Caco-2 (cell line): ENCODE data around the gene SLX9. TPM values are rescaled to one million over a fixed set of nuclear protein-coding genes. Genes with fewer than 3 reads are reported as not detected.

Experiments
- BruUV-seq: library from RNA; stranded (reverse); fragments of 400-500 nt; replicated peaks from 2 replicates; lab custom pipeline; 2021; lab: Mats Ljungman, UMichigan
- CTCF ChIA-PET: fragments of 300-600 bp; sonication (Branson Sonifier 250); formaldehyde crosslinking; loops from one replicate; lab custom pipeline; 2022; ENCODE audit warnings: antibody characterized with exemption; lab: Charles Lee
- POLR2A ChIA-PET: fragments of 300-600 bp; sonication (Branson Sonifier 250); formaldehyde crosslinking; loops from one replicate; lab custom pipeline; 2022; ENCODE audit warnings: antibody characterized with exemption; lab: Charles Lee
- DNase-seq, 2 experiments: peaks; one replicate each; pipeline versions ENCODE4 v3.0.0 to v3.0.0-alpha.2; 2020 to 2022
- H3K27me3 ChIP-seq: replicated peaks from 2 replicates; pipeline ENCODE4 v1.6.0; 2011; ENCODE audit warnings: low read length; ENCODE audit not compliant: control insufficient read depth, insufficient read depth
- H3K36me3 ChIP-seq: 2 replicates; pipeline ENCODE4 v1.5.1; 2011; ENCODE audit warnings: low read length; ENCODE audit not compliant: control insufficient read depth, insufficient read depth
- H3K4me1 ChIP-seq: fragments of 250-450 bp; sonication (Bioruptor Pico); 2 replicates; pipeline ENCODE4 v1.5.1; 2020; ENCODE audit warnings: mild to moderate bottlenecking
- H3K4me3 ChIP-seq: 2 replicates; pipeline ENCODE4 v1.5.1; 2011; ENCODE audit warnings: low read depth, mild to moderate bottlenecking, control low read depth, low read length
- H3K9me3 ChIP-seq: fragments of 250-450 bp; sonication (Bioruptor Pico); 2 replicates; pipeline ENCODE4 v1.5.1; 2020; ENCODE audit warnings: mild to moderate bottlenecking, moderate library complexity
- H3K27ac Mint-ChIP-seq: one replicate; pipeline ENCODE4 v1.8.0; 2022; ENCODE audit warnings: mixed read lengths; ENCODE audit not compliant: unreplicated experiment
- H3K27me3 Mint-ChIP-seq: one replicate; pipeline ENCODE4 v1.8.0; 2022; ENCODE audit warnings: mixed read lengths; ENCODE audit not compliant: insufficient read depth, unreplicated experiment
- H3K36me3 Mint-ChIP-seq: one replicate; pipeline ENCODE4 v1.8.0; 2022; ENCODE audit warnings: mild to moderate bottlenecking, mixed read lengths; ENCODE audit not compliant: insufficient read depth, unreplicated experiment
- H3K4me1 Mint-ChIP-seq: one replicate; pipeline ENCODE4 v1.8.0; 2022; ENCODE audit warnings: low read depth, mixed read lengths; ENCODE audit not compliant: unreplicated experiment
- H3K4me3 Mint-ChIP-seq: one replicate; pipeline ENCODE4 v1.8.0; 2022; ENCODE audit warnings: mild to moderate bottlenecking, moderate library complexity, mixed read lengths; ENCODE audit not compliant: unreplicated experiment
- H3K9me3 Mint-ChIP-seq: one replicate; pipeline ENCODE4 v1.8.0; 2022; ENCODE audit warnings: mixed read lengths; ENCODE audit not compliant: unreplicated experiment
- intact Hi-C: fragments of 100-400 bp; cut with micrococcal nuclease; formaldehyde crosslinking; loops from one replicate; pipeline ENCODE4 v1.10.0; 2022; ENCODE audit not compliant: unreplicated experiment
- total RNA-seq: library from RNA; stranded (reverse); gene quantifications from 2 replicates; pipeline ENCODE4 v1.2.3, GENCODE V29; 2022
- TF ChIP-seq, protein P1 (sequence below), 2 experiments: fragments of 200-600 bp in 1 of 2; IDR thresholded peaks; 1 replicate in 1 of 2; 2 replicates in 1 of 2; pipeline versions ENCODE4 v1.5.1 to v1.8.0; 2011 to 2022; ENCODE audit warnings: antibody characterized with exemption in 1 of 2, control low read depth in 1 of 2, inconsistent platforms in 1 of 2, low read depth in 1 of 2, low read length in 1 of 2, mild to moderate bottlenecking in 1 of 2, moderate library complexity in 1 of 2; ENCODE audit not compliant: insufficient read depth in 1 of 2, severe bottlenecking in 1 of 2, unreplicated experiment in 1 of 2

SLX9 gene
- total RNA-seq, 1 experiment from 2014 or later: 62.1 TPM

DNA sequence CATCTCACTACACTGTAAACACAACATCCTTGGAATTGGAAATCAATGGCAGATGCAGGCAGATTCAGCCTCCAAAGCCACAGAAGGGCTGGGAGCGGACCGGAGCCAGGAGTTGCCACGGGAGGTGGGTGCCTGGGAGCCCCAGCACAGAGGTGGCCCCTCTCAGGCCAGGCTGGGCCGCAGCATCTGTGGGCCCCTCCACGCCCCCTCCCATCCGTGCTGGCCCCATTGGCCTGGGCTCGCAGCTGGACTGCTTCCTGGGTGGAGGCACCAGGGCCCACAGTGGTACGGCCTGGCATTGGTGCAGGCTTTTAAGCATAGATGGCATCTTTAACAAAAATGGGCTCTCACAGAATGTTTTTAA lies 64.2 kb downstream of the SLX9 start:
- H3K27me3 Mint-ChIP-seq: no peaks in the 10 kb centered on the region
- no peaks in the 10 kb centered on the region for H3K36me3 ChIP-seq
- no peaks in the 10 kb centered on the region for H3K4me1 ChIP-seq
- peaks cover 14% of the 10 kb centered on the region for H3K9me3 Mint-ChIP-seq
- TF ChIP-seq, protein P1, sequence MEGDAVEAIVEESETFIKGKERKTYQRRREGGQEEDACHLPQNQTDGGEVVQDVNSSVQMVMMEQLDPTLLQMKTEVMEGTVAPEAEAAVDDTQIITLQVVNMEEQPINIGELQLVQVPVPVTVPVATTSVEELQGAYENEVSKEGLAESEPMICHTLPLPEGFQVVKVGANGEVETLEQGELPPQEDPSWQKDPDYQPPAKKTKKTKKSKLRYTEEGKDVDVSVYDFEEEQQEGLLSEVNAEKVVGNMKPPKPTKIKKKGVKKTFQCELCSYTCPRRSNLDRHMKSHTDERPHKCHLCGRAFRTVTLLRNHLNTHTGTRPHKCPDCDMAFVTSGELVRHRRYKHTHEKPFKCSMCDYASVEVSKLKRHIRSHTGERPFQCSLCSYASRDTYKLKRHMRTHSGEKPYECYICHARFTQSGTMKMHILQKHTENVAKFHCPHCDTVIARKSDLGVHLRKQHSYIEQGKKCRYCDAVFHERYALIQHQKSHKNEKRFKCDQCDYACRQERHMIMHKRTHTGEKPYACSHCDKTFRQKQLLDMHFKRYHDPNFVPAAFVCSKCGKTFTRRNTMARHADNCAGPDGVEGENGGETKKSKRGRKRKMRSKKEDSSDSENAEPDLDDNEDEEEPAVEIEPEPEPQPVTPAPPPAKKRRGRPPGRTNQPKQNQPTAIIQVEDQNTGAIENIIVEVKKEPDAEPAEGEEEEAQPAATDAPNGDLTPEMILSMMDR (IDR thresholded peaks at IDR 0.05; ENCODE audit: insufficient read depth in 1 of 2, low read depth in 1 of 2, low read length in 1 of 2, severe bottlenecking in 1 of 2, unreplicated experiment in 1 of 2): no peak
- H3K27me3 ChIP-seq: no peaks in the 10 kb centered on the region
- H3K4me3 ChIP-seq: no peak overlapping the region
- no peaks in the 10 kb centered on the region for H3K36me3 Mint-ChIP-seq
- H3K4me3 Mint-ChIP-seq: no peak overlapping the region
- no peak for DNase-seq
- no peaks in the 10 kb centered on the region for H3K9me3 ChIP-seq
- CTCF ChIA-PET: no interaction called here
- H3K27ac Mint-ChIP-seq: no peak overlapping the region
- no TSS peak for BruUV-seq
- POLR2A ChIA-PET: no interaction called here
- H3K4me1 Mint-ChIP-seq: peaks cover 7% of the 10 kb centered on the region
- intact Hi-C loops: no loop called here

DNA sequence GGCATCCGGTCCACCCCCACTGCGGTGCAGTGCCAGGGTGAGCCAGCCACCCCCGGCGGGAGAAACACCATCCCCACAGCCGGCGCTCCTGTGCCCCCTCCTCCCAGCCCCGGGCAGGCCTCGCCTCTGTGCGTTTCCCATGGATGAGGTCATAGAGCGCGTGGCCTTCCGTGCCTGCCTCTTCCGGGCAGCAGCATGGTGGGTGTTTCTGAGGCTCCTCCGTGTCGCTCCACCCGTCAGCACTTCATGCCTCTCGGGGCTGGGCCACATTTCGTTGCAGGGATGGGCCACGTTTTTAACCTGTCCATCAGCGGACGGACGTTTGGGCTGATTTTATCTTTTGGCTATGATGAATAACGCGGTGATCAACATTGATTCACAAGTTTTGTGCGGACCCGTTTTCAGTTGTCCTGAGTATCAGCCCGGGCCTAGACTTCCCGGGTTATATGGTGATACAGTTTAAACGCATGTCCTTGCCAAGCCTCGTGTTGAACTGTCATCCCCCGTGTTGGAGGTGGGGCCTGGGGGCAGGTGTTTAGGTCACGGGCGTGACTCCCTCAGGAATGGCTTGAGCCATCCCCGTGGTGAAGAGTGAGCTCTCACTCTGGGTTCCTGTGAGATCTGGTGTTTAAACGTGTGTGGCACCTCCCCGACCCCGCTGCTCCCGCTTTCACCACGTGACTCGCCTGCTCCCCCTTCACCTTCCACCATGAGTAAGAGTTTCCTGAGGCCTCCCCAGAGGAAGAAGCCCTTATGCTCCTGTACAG lies 64.8 kb downstream of the SLX9 start:
- no peaks in the 10 kb centered on the region for H3K27me3 Mint-ChIP-seq
- peaks cover 19% of the 10 kb centered on the region for H3K9me3 Mint-ChIP-seq
- H3K4me1 Mint-ChIP-seq: peaks cover 11% of the 10 kb centered on the region
- H3K4me3 Mint-ChIP-seq: no peak overlapping the region
- H3K4me1 ChIP-seq: peaks cover 3% of the 10 kb centered on the region
- no peaks in the 10 kb centered on the region for H3K9me3 ChIP-seq
- BruUV-seq: no TSS peak
- intact Hi-C loops: no loop called here
- CTCF ChIA-PET: interaction anchor here (0.7 kb wide), 1 partner anchor 489 kb away, joined by 3 read pairs; no protein-coding TSS in a partner anchor
- no peaks in the 10 kb centered on the region for H3K36me3 ChIP-seq
- H3K27ac Mint-ChIP-seq: peak overlapping the region; percentile 26
- POLR2A ChIA-PET: no interaction called here
- peaks cover under 1% of the 10 kb centered on the region for H3K36me3 Mint-ChIP-seq
- no peaks in the 10 kb centered on the region for H3K27me3 ChIP-seq
- no peak for DNase-seq
- TF ChIP-seq, protein P1 (IDR thresholded peaks at IDR 0.05; ENCODE audit: insufficient read depth in 1 of 2, low read depth in 1 of 2, low read length in 1 of 2, severe bottlenecking in 1 of 2, unreplicated experiment in 1 of 2): no peak
- H3K4me3 ChIP-seq: no peak overlapping the region

GRCh38 chr21:45006536-45007095 lies 66.8 kb downstream of the SLX9 start:
- intact Hi-C loops: no loop called here
- no peak overlapping the region for H3K27ac Mint-ChIP-seq
- peaks cover 24% of the 10 kb centered on the region for H3K9me3 Mint-ChIP-seq
- DNase-seq: no peak
- no peaks in the 10 kb centered on the region for H3K27me3 ChIP-seq
- ChIA-PET POLR2A (no interaction called here), CTCF (no interaction called here)
- H3K36me3 ChIP-seq: no peaks in the 10 kb centered on the region
- H3K27me3 Mint-ChIP-seq: no peaks in the 10 kb centered on the region
- no peak overlapping the region for H3K4me3 ChIP-seq
- H3K9me3 ChIP-seq: no peaks in the 10 kb centered on the region
- no TSS peak for BruUV-seq
- no peak overlapping the region for H3K4me3 Mint-ChIP-seq
- peaks cover 4% of the 10 kb centered on the region for H3K36me3 Mint-ChIP-seq
- TF ChIP-seq, protein P1 (IDR thresholded peaks at IDR 0.05; ENCODE audit: insufficient read depth in 1 of 2, low read depth in 1 of 2, low read length in 1 of 2, severe bottlenecking in 1 of 2, unreplicated experiment in 1 of 2): no peak
- peaks cover 28% of the 10 kb centered on the region for H3K4me1 Mint-ChIP-seq
- peaks cover 22% of the 10 kb centered on the region for H3K4me1 ChIP-seq
